Upper lobe of left lung (tissue), 6 donors: ENCODE data around the gene ZER1. TPM values are rescaled to one million over a fixed set of nuclear protein-coding genes. Genes with fewer than 3 reads are reported as not detected.

Experiments used
- ATAC-seq, 2 donors: fragments of 200-7000 bp; cut with Tn5 transposase; one replicate each; pipeline ENCODE4 v1.9.1; 2022; ENCODE audit warnings: mild to moderate bottlenecking in 2 of 2, moderate library complexity in 2 of 2; ENCODE audit not compliant: low FRiP score in 2 of 2
- DNase-seq, 2 donors: peaks; one replicate each; pipeline ENCODE4 v3.0.0-alpha.2; 2019 to 2020
- H3K27ac ChIP-seq, 4 donors: fragments of 200-600 bp; sonication (generic); one replicate each; pipeline ENCODE4 v1.5.1; 2016 to 2019
- H3K27me3 ChIP-seq, 4 donors: fragments of 200-600 bp; sonication (generic); one replicate each; pipeline ENCODE4 v1.5.1; 2017 to 2019
- H3K36me3 ChIP-seq, 4 donors: fragments of 200-600 bp; sonication (generic); one replicate each; pipeline ENCODE4 v1.5.1; 2016 to 2019
- H3K4me1 ChIP-seq, 4 donors: fragments of 200-600 bp; sonication (generic); one replicate each; pipeline ENCODE4 v1.5.1; 2018 to 2019
- H3K4me3 ChIP-seq, 4 donors: fragments of 200-600 bp; sonication (generic); one replicate each; pipeline ENCODE4 v1.5.1; 2017 to 2019; ENCODE audit warnings: mild to moderate bottlenecking in 2 of 4, moderate library complexity in 1 of 4
- H3K9me3 ChIP-seq, 4 donors: fragments of 200-600 bp; sonication (generic); one replicate each; pipeline ENCODE4 v1.5.1; 2018 to 2019
- CTCF ChIP-seq, 6 experiments: fragments of 450-650 bp in 4 of 6; fragments of 200-600 bp in 2 of 6; sonication (generic) in 2 of 6; IDR thresholded peaks; one replicate each; pipeline ENCODE4 v1.5.1; 2016 to 2019; ENCODE audit warnings: antibody characterized with exemption in 6 of 6
- EP300 ChIP-seq, 4 donors: sonication (generic); formaldehyde crosslinking; IDR thresholded peaks; one replicate each; pipeline ENCODE4 v1.5.1; 2017; ENCODE audit warnings: antibody characterized with exemption in 4 of 4, control low read depth in 2 of 4
- POLR2A ChIP-seq, 4 donors: fragments of 450-650 bp; IDR thresholded peaks; one replicate each; pipeline ENCODE4 v1.5.1; 2016 to 2017; ENCODE audit warnings: antibody characterized with exemption in 4 of 4, mild to moderate bottlenecking in 2 of 4
- POLR2AphosphoS5 ChIP-seq, 2 donors: sonication (generic); formaldehyde crosslinking; IDR thresholded peaks; one replicate each; pipeline ENCODE4 v1.5.1; 2017; ENCODE audit warnings: antibody characterized with exemption in 2 of 2
- WGBS, 2 donors: methylation state at CpG; one replicate each; pipeline ENCODE4 v1.1.5; 2017 to 2018; 5-methylcytosine and 5-hydroxymethylcytosine counted together
- total RNA-seq, 6 donors: library from RNA; depleted of rRNA in 4 of 6; stranded (reverse); fragments of >200 nt in 4 of 6; gene quantifications; one replicate each; pipeline versions ENCODE4 v1.1.0 to v1.2.1, GENCODE V29; 2016 to 2021
- donor health status: DM: no; HTN: no; CAD: no; lungs with moderate emphysema.
- donor health status: DM: no; HTN: yes; CAD: no; lungs with severe emphysema.

ZER1 gene
- total RNA-seq, 6 donors from 2014 or later, result 30.9 to 55.5 (median 44.0) TPM

GRCh38 chr9:128771094-128771721 is 519 bp downstream of the ZER1 start:
- TF ChIP-seq POLR2AphosphoS5 (IDR thresholded peaks at IDR 0.05), result no peak
- no peak for TF ChIP-seq EP300 (IDR thresholded peaks at IDR 0.05)
- TF ChIP-seq CTCF (IDR thresholded peaks at IDR 0.05), result no peak
- TF ChIP-seq POLR2A (IDR thresholded peaks at IDR 0.05), result no peak
- ATAC-seq (peak; percentile 19 to 56), DNase-seq (no peak)
- WGBS, 2 donors, result 3 to 10% methylated on average over 2 to 28 of the region's 28 CpGs
- peaks cover 0 to 4% (median 0%) of the 10 kb centered on the region in 4 donors for H3K9me3 ChIP-seq
- H3K27me3 ChIP-seq, result no peaks in the 10 kb centered on the region
- peak overlapping the region; percentile 94 to 97 (median 96) for H3K27ac ChIP-seq
- peaks cover 14 to 33% (median 19%) of the 10 kb centered on the region in 4 donors for H3K4me1 ChIP-seq
- H3K4me3 ChIP-seq, result peak overlapping the region; percentile 90 to 99 (median 97)
- peaks cover 0 to 9% (median 0%) of the 10 kb centered on the region in 4 donors for H3K36me3 ChIP-seq

- Histone ChIP-seq H3K4me3 (peak overlapping the region; percentile 90 to 99 (median 97)), H3K36me3 (peaks cover 0 to 13% (median 1%) of the 10 kb centered on the region in 4 donors), H3K4me1 (peaks cover 14 to 33% (median 19%) of the 10 kb centered on the region in 4 donors), H3K9me3 (no peaks in the 10 kb centered on the region), H3K27ac (peak overlapping the region; percentile 94 to 97 (median 96)), H3K27me3 (no peaks in the 10 kb centered on the region)
- no peak for DNase-seq
- TF ChIP-seq CTCF (IDR thresholded peaks at IDR 0.05), result no peak
- no peak for TF ChIP-seq POLR2AphosphoS5 (IDR thresholded peaks at IDR 0.05)
- no peak for TF ChIP-seq POLR2A (IDR thresholded peaks at IDR 0.05)
- no peak for TF ChIP-seq EP300 (IDR thresholded peaks at IDR 0.05)
- ATAC-seq, result no peak
- WGBS, 2 donors, result 72 to 83% methylated on average over 11 of the region's 11 CpGs
Measured at GRCh38 chr9:128770286-128771030, 1.3 kb downstream of the ZER1 start.

GRCh38 chr9:128768606-128769005 is 3.1 kb downstream of the ZER1 start:
- TF ChIP-seq CTCF (IDR thresholded peaks at IDR 0.05) (no peak), EP300 (IDR thresholded peaks at IDR 0.05) (no peak), POLR2A (IDR thresholded peaks at IDR 0.05) (no peak), POLR2AphosphoS5 (IDR thresholded peaks at IDR 0.05) (no peak)
- Histone ChIP-seq H3K27me3 (no peaks in the 10 kb centered on the region), H3K27ac (no peak overlapping the region), H3K36me3 (peaks cover 0 to 16% (median 2%) of the 10 kb centered on the region in 4 donors), H3K4me3 (no peak overlapping the region), H3K4me1 (peaks cover 14 to 33% (median 19%) of the 10 kb centered on the region in 4 donors), H3K9me3 (no peaks in the 10 kb centered on the region)
- ATAC-seq, result no peak
- WGBS, 2 donors, result 83 to 95% methylated on average over 6 of the region's 6 CpGs
- no peak for DNase-seq

GRCh38 chr9:128765499-128765898 is 6.2 kb downstream of the ZER1 start:
- peaks cover 7 to 22% (median 9%) of the 10 kb centered on the region in 4 donors for H3K4me1 ChIP-seq
- DNase-seq, result no peak
- no peak overlapping the region for H3K4me3 ChIP-seq
- no peaks in the 10 kb centered on the region for H3K27me3 ChIP-seq
- peaks cover 0 to 16% (median 5%) of the 10 kb centered on the region in 4 donors for H3K36me3 ChIP-seq
- H3K9me3 ChIP-seq, result no peaks in the 10 kb centered on the region
- WGBS, 2 donors, result 59 to 85% methylated on average over 3 of the region's 3 CpGs
- H3K27ac ChIP-seq, result no peak overlapping the region
- no peak for TF ChIP-seq POLR2A (IDR thresholded peaks at IDR 0.05)
- no peak for TF ChIP-seq CTCF (IDR thresholded peaks at IDR 0.05)
- no peak for TF ChIP-seq EP300 (IDR thresholded peaks at IDR 0.05)
- TF ChIP-seq POLR2AphosphoS5 (IDR thresholded peaks at IDR 0.05), result no peak
- no peak for ATAC-seq
